ENCODE results near the gene PDE3A.

DNA sequence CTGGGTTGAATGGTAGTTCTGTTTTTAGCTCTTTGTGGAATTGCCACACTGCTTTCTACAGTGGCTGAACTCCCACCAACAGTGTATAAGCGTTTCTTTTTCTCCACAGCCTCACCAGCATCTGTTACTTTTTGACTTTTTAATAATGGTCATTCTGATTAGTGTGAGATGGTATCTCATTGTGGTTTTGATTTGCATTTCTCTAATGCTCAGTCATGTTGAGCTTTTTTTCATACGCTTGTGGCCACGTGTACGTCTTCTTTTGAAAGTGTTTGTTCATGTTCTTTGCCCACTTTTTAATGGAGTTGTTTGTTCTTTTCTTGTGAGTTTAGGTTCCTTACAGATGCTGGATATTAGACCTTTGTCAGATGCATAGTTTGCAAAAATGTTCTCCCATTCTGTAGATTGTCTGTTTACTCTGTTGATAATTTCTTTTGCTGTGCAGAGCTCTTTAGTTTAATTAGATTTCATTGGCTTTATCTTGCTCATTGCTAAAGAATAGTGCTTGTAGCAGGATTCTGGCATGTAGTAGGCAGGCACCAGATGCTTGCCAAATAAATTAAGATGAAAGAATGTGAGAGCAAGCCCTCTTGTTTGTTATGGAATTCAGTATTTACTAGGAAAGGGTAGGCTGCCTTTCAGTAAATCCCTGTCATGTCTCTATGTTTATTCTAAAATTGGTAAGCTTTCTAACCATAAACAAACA lies 86.8 kb downstream of the PDE3A start:
- no peak for TF ChIP-seq NFE2L2 (IDR thresholded peaks at IDR 0.05; ENCODE audit: low read depth, low read length)
- no peak for TF ChIP-seq CTCF (conservative IDR thresholded peaks at IDR 0.05; ENCODE audit: low read depth, low read length)
- TF ChIP-seq, protein P1, sequence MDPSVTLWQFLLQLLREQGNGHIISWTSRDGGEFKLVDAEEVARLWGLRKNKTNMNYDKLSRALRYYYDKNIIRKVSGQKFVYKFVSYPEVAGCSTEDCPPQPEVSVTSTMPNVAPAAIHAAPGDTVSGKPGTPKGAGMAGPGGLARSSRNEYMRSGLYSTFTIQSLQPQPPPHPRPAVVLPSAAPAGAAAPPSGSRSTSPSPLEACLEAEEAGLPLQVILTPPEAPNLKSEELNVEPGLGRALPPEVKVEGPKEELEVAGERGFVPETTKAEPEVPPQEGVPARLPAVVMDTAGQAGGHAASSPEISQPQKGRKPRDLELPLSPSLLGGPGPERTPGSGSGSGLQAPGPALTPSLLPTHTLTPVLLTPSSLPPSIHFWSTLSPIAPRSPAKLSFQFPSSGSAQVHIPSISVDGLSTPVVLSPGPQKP (IDR thresholded peaks at IDR 0.05; ENCODE audit: borderline replicate concordance, low read depth, low read length) = no peak
- no peak for TF ChIP-seq RCOR1 (IDR thresholded peaks at IDR 0.05; ENCODE audit: insufficient replicate concordance, low read length)
- no peak for TF ChIP-seq POLR2A (IDR thresholded peaks at IDR 0.05; ENCODE audit: low read depth, low read length)
- TF ChIP-seq RAD21 (IDR thresholded peaks at IDR 0.05; ENCODE audit: low read length) = no peak
- no peak for TF ChIP-seq FOS (IDR thresholded peaks at IDR 0.05; ENCODE audit: low read depth, low read length)
- TF ChIP-seq MAFK (IDR thresholded peaks at IDR 0.05; ENCODE audit: low read depth, low read length) = no peak
- TF ChIP-seq SMC3 (IDR thresholded peaks at IDR 0.05; ENCODE audit: low read depth, low read length) = no peak
- TF ChIP-seq, protein P2, sequence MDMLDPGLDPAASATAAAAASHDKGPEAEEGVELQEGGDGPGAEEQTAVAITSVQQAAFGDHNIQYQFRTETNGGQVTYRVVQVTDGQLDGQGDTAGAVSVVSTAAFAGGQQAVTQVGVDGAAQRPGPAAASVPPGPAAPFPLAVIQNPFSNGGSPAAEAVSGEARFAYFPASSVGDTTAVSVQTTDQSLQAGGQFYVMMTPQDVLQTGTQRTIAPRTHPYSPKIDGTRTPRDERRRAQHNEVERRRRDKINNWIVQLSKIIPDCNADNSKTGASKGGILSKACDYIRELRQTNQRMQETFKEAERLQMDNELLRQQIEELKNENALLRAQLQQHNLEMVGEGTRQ (IDR thresholded peaks at IDR 0.05; ENCODE audit: low read depth, low read length) = no peak
- TF ChIP-seq MXI1 (IDR thresholded peaks at IDR 0.05; ENCODE audit: borderline replicate concordance, low read depth, low read length) = no peak

All from IMR-90 (cell line).